ENCODE data around the gene EHMT1. TPM values are rescaled to one million over a fixed set of nuclear protein-coding genes. Genes with fewer than 3 reads are reported as not detected.

EHMT1 gene
- total RNA-seq (2014; rRNA removed; shearing (Covaris generic); ENCODE audit: low replicate concordance): 46.0 and 118 TPM in 2 replicates

DNA sequence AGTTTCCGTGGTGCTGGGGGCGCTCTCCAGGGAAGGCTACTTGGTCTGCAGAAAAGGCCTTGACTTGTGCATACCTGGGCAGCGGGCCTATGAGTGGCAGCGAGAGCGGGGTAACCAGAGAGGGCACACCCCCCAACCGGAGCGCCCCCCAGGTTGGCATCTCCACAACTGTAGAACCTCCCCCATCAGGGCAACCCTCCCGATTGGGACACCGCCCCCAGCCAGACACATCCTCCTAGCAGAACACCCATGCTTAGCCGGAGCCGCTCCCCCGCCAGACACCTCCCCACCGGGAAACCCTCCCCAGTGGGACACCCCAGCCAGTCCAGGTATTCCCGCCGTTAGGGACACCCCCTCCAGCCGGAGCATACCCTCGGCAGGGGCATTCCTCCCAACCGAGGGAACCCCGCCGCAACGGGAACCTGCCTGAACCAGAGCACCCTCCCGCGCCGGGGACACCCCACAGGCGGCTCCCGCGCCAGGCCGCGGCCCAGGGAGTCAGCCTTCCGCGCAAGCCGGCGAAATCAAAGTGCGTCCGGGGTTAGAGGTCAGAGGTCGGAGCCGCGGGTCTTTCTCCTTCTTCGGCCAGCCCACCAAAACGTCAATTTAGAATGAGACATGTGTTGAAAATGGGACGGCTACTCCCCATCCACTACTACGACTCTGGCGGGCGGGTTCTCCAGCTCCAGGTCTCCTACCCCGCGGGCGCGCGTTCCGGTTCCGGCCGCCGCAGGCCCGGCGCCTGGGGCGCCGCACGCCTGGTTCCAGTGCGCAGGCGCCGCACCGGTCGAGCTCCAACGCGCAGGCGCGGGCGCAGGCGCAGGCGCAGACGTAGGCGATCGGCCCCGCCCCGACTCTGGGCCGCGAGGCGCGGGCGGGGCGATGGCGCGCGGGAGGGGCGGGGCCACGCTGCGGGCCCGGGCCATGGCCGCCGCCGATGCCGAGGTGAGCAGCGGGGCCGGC is at the start of gene EHMT1:
EHMT1 (plus strand) TSS at position 901 of the 963 bp plus-strand sequence; CDS start at position 925, 24 bp downstream.
- in situ Hi-C loops (cut with HindIII; ENCODE audit: low pct_unique_long_range_greater_than_20kb, low sequenced_read_pairs): no loop called here
- DNase-seq (ENCODE audit: low read depth): peak; percentile 74

DNA sequence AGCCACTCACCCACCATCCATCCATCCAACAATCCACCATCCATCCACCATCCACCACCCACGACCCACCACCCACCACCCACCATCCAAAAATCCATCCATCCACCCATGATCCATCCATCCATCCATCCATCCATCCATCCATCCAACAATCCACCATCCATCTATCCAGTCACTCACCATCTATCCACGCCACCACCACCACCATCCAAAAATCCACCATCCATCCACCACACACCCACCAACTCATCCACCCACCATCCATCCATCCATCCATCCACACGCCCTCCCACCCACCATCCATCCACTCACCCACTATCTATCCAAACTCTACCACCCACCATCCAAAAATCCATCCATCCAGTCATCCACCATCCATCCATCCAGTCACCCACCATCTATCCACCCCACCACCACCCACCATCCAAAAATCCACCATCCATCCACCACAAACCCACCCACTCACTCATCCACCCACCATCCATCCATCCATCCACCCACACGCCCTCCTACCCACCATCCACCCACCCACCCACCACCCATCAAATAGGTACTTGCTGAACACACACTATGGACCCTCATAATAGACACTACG is 49.1 kb upstream of the EHMT1 start:
- no peak for DNase-seq (ENCODE audit: low read depth)
- in situ Hi-C loops (cut with HindIII; ENCODE audit: low pct_unique_long_range_greater_than_20kb, low sequenced_read_pairs): no loop called here

- no peak for DNase-seq (ENCODE audit: low read depth)
- in situ Hi-C loops (cut with HindIII; ENCODE audit: low pct_unique_long_range_greater_than_20kb, low sequenced_read_pairs): no loop called here
Measured at GRCh38 chr9:137570566-137570965, 48.2 kb upstream of the EHMT1 start.

DNA sequence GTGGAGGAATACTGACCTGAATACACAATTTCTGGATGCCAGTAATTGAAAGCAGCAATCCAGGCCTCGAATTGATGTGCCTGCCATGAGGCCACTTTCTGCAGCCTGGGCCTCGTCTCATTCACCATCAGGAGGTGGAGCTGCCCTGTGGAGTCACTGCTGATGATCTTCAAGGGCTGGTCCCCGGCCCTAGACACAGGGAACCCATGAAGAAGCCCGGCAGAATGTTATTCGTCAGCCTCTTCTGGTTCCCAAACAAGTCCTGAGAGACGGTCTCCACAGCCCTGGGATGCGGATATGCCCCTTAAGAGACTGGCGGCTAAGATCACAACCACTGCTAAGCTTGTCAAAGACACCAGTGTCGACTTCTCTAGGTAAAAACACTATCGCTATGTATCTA is 44.6 kb upstream of the EHMT1 start:
- no peak for DNase-seq (ENCODE audit: low read depth)
- in situ Hi-C loops (cut with HindIII; ENCODE audit: low pct_unique_long_range_greater_than_20kb, low sequenced_read_pairs): no loop called here

GRCh38 chr9:137575364-137575715 is 43.5 kb upstream of the EHMT1 start:
- in situ Hi-C loops (cut with HindIII; ENCODE audit: low pct_unique_long_range_greater_than_20kb, low sequenced_read_pairs): no loop called here
- DNase-seq (ENCODE audit: low read depth): peak; percentile 49

DNA sequence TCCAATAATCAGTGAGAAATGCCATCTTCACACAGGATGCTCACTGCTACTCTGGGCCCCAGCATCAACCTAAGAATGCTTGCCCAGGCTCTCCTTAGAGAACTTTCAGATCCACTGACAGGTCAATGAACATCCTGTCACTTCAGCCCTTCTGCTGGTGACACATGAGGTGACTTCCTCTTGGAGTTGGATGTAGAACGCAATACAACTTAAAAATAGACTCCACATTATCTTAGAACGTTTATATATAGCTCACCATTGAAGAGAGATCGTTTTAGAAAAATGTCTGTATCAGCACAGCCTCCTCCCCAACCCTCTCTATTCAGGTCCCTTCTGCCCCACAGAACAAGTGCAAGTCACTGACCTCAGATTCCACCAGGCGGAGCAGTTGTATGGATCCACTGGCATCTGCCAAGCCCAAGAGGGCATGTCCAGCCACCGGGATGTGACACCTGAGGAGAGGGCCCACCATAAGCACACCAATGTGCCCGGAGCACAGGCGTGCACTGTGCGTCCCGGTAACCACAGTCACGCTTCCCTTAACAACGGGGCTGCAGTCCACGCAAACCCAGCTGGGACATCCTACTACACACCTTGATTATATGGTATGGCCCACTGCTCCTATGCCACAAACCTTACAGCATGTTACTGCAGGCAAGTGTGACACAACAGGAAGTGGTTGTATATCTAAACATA is 42.9 kb upstream of the EHMT1 start:
- in situ Hi-C loops (cut with HindIII; ENCODE audit: low pct_unique_long_range_greater_than_20kb, low sequenced_read_pairs): no loop called here
- no peak for DNase-seq (ENCODE audit: low read depth)

- DNase-seq (ENCODE audit: low read depth): peak; percentile 79
- in situ Hi-C loops (cut with HindIII; ENCODE audit: low pct_unique_long_range_greater_than_20kb, low sequenced_read_pairs): no loop called here
Measured at GRCh38 chr9:137578518-137579258, 40.1 kb upstream of the EHMT1 start, which contains the start of gene DPH7. Gene DPH7 (minus strand): TSS chr9:137578925. CDS start chr9:137578777, 148 bp downstream.

DNA sequence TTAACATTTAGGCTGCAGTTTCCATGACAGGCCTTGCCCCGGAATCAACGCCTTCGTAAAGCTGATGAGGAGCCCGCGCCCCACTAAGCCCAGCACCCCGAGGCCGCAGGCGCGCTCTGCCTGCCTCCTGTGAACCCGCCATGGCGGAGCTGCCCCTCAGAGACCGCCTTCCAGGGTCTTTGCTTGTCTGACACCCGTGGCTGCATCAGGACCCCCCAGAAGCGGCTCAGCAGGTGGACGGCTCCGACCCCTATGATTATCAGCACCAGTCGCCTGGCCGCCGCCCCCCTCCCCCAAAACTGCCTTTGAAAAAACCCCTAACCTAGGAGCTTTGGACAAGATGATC is 39.6 kb upstream of the EHMT1 start:
- in situ Hi-C loops (cut with HindIII; ENCODE audit: low pct_unique_long_range_greater_than_20kb, low sequenced_read_pairs): no loop called here

DNA sequence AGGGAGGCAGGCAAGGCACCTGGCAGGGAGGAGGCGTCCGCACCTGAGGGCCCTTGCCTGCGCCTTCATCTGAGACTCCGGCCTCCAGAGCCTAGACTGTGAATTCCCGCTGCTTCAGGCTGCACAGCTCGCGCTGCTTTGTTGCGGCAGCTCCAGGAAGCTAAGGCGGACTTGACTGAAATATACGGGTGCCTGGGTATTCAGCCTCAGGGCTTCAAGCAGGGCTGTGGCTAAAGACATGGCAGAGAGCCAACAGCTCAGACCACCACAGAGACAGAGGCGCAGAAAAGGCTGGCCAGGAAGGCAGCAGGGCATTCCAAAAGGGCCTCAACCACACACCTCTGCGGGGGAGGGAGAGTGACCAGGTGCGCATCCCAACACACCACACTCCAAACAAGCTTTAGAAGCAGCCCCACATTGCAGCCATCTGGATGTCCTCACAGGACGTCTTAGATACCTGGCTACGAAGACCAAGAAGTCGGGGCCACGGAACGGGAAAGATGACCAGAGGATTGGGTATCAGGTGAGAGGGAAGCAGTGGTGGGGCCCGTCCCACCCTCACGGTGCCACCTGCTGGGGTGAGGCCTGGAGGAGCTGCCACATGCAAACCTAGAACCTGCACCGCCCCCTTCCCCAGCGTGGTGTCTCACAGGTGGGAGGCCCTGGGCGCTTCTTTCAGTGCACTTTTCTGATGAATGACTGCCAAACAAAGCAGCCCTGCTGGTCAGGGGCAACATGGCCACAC is 38.4 kb upstream of the EHMT1 start:
- DNase-seq (ENCODE audit: low read depth): no peak
- in situ Hi-C loops (cut with HindIII; ENCODE audit: low pct_unique_long_range_greater_than_20kb, low sequenced_read_pairs): no loop called here

More for the DNA sequence above, 39.6 kb upstream of the EHMT1 start:
- no peak for DNase-seq (ENCODE audit: low read depth)

DNA sequence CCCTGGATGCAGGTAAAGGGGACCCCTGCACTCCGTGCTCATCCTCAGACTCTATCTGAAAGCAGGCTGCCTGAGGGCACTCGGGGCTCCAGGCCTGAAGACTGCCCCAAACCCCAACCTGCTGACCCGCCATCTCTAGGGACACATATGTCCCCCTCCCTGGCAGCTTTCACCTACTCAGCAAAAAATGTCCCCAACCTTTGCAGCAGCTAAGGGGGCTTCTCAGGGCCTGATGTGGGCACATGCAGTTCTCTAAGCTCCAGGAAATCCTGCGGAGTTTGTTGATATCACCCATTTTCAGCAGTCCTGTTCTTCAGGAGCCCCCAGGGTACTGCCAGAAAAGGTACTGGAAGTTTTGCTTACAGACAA is 37.9 kb upstream of the EHMT1 start:
- no peak for DNase-seq (ENCODE audit: low read depth)
- in situ Hi-C loops (cut with HindIII; ENCODE audit: low pct_unique_long_range_greater_than_20kb, low sequenced_read_pairs): no loop called here

- DNase-seq (ENCODE audit: low read depth): no peak
- in situ Hi-C loops (cut with HindIII; ENCODE audit: low pct_unique_long_range_greater_than_20kb, low sequenced_read_pairs): no loop called here
Measured at GRCh38 chr9:137581361-137582285, 37.2 kb upstream of the EHMT1 start.

GRCh38 chr9:137582286-137582860 is 36.4 kb upstream of the EHMT1 start:
- in situ Hi-C loops (cut with HindIII; ENCODE audit: low pct_unique_long_range_greater_than_20kb, low sequenced_read_pairs): no loop called here
- no peak for DNase-seq (ENCODE audit: low read depth)

- in situ Hi-C loops (cut with HindIII; ENCODE audit: low pct_unique_long_range_greater_than_20kb, low sequenced_read_pairs): no loop called here
Measured at GRCh38 chr9:137583347-137583746, 35.5 kb upstream of the EHMT1 start.

DNA sequence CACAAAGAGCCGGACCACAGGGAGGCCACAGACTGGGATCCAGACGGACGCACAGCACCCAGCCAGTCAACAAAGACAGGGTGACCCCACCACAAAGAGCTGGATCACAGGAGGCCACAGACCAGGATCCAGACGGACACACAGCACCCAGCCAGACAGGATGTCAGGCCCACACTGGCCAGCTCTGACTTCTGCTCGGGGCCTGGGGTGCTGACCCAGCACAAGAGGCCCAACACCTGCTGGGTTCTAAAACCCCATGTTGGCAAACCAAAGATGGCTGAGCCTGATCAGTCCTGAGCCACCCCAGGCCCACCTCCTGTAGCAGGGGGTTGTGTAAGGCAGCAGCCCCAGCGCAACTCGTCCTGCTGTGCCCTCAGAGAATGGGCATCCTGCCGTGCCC is 34.8 kb upstream of the EHMT1 start:
- in situ Hi-C loops (cut with HindIII; ENCODE audit: low pct_unique_long_range_greater_than_20kb, low sequenced_read_pairs): no loop called here
- DNase-seq (ENCODE audit: low read depth): no peak

More at GRCh38 chr9:137583347-137583746, 35.5 kb upstream of the EHMT1 start:
- no peak for DNase-seq (ENCODE audit: low read depth)

DNA sequence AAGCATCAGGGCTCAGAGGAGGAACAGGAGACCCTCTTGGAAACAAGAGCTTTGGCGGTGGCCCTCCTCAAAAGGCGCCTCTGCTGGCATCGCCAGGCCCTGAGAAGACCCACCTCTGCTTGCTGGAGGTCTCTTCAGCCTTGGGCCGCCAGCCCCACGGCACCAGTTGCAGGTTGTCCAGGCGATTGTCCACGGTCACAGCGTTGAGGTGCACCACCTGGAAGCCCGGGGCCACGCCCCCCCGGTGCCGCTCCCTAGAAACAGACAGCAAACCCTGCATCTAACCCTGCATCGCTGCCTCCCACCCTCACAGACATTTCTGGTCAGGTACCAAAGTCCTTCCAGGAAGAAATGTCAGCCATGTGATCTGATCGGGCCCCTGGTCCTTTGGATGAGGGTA is 32.0 kb upstream of the EHMT1 start:
- in situ Hi-C loops (cut with HindIII; ENCODE audit: low pct_unique_long_range_greater_than_20kb, low sequenced_read_pairs): no loop called here

GRCh38 chr9:137588311-137588710 is 30.5 kb upstream of the EHMT1 start:
- DNase-seq (ENCODE audit: low read depth): no peak
- in situ Hi-C loops (cut with HindIII; ENCODE audit: low pct_unique_long_range_greater_than_20kb, low sequenced_read_pairs): no loop called here

More for the DNA sequence above, 32.0 kb upstream of the EHMT1 start:
- DNase-seq (ENCODE audit: low read depth): no peak
